H1 (cell line): ENCODE data around the gene TNRC6A. TPM values are rescaled to one million over a fixed set of nuclear protein-coding genes. Genes with fewer than 3 reads are reported as not detected.

Experiments
- EGR1 ChIP-seq: IDR thresholded peaks from 2 replicates; pipeline ENCODE4 v1.6.1; 2011; ENCODE audit warnings: low read depth, low read length, borderline replicate concordance
- KDM5A ChIP-seq: fragments of 200-600 bp; IDR thresholded peaks from 2 replicates; pipeline ENCODE4 v1.7.1; 2012; ENCODE audit warnings: mild to moderate bottlenecking, low read length, inconsistent platforms, mixed read lengths
- POLR2AphosphoS5 ChIP-seq: IDR thresholded peaks from 2 replicates; pipeline ENCODE4 v1.6.1; 2011; ENCODE audit warnings: low read depth, low read length
- POU5F1 ChIP-seq: IDR thresholded peaks from 2 replicates; pipeline ENCODE4 v1.6.1; 2011; ENCODE audit warnings: low read depth, mild to moderate bottlenecking, low read length, moderate library complexity
- RBBP5 ChIP-seq: IDR thresholded peaks from 2 replicates; pipeline ENCODE4 v1.7.1; 2012; ENCODE audit warnings: low read depth, mild to moderate bottlenecking, inconsistent platforms, low read length, moderate library complexity, borderline replicate concordance
- SIX5 ChIP-seq: IDR thresholded peaks from 2 replicates; pipeline ENCODE4 v1.6.1; 2011; ENCODE audit warnings: mild to moderate bottlenecking, low read depth, low read length
- SP1 ChIP-seq: IDR thresholded peaks from 2 replicates; pipeline ENCODE4 v1.6.1; 2011; ENCODE audit warnings: low read depth, low read length
- TAF1 ChIP-seq: IDR thresholded peaks from 2 replicates; pipeline ENCODE4 v1.6.1; 2011; ENCODE audit warnings: mild to moderate bottlenecking, low read depth, low read length
- TAF7 ChIP-seq: optimal IDR thresholded peaks from 2 replicates; pipeline ENCODE3; 2011; ENCODE audit warnings: low read depth, mild to moderate bottlenecking, inconsistent platforms, low read length, moderate library complexity, borderline replicate concordance
- TBP ChIP-seq: IDR thresholded peaks from 2 replicates; pipeline ENCODE4 v1.6.1; 2011; ENCODE audit warnings: low read depth, low read length, improper control_type of control experiment
- polyA plus RNA-seq, 7 experiments: library from polyadenylated mRNA; depleted of rRNA in 3 of 7; stranded (reverse) in 5 of 7; unstranded in 2 of 7; fragments of >200 nt in 5 of 7; fragments of 200-250 nt in 2 of 7; gene quantifications; 1 replicate in 5 of 7; 2 replicates in 1 of 7; 4 replicates in 1 of 7; pipeline versions ENCODE4 v1.2.1 to v1.2.3, GENCODE V29; 2011 to 2013; ENCODE audit warnings: missing spikeins in 2 of 7, mixed read lengths in 2 of 7
- total RNA-seq: library from RNA; stranded (reverse); fragmentation: NEBNext Ultra II Directional; extraction: Animal tissue kit (Norgen Biotek cat#: 25700); gene quantifications from 2 replicates; pipeline ENCODE4 v1.2.1, GENCODE V29; 2021
- TF ChIP-seq, protein P1 (sequence below): fragments of 300-600 bp; sonication (generic); IDR thresholded peaks from 2 replicates; pipeline ENCODE4 v1.7.1; 2012; ENCODE audit warnings: low read length, moderate library complexity, mild to moderate bottlenecking, inconsistent platforms; ENCODE audit not compliant: insufficient replicate concordance

Gene TNRC6A
- total and polyA plus RNA-seq, 2 of the 8 experiments (the other 6 are each of a cell fraction or from before 2014, with no cell fraction given): 67.6 to 103 TPM

DNA sequence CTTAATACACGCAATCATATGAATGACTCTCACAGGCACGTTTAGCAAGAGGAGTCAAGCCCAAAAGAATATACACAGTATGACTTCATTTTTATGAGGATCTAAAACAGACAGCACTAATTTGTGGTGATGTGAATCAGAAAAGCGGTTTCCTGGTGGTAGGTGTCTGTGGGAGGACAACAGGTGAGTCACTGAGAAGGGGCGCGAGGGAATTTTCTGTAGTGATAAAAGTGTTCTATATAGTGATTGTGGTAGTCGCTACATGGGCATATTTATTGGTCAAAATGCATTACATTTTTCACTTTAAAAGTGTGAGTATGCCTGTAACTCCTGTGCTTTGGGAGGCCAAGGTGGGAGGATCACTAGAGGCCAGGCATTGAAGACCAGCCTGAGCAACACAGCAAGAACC is 7.6 kb upstream of the TNRC6A start (continued):
- TF ChIP-seq, protein P1, sequence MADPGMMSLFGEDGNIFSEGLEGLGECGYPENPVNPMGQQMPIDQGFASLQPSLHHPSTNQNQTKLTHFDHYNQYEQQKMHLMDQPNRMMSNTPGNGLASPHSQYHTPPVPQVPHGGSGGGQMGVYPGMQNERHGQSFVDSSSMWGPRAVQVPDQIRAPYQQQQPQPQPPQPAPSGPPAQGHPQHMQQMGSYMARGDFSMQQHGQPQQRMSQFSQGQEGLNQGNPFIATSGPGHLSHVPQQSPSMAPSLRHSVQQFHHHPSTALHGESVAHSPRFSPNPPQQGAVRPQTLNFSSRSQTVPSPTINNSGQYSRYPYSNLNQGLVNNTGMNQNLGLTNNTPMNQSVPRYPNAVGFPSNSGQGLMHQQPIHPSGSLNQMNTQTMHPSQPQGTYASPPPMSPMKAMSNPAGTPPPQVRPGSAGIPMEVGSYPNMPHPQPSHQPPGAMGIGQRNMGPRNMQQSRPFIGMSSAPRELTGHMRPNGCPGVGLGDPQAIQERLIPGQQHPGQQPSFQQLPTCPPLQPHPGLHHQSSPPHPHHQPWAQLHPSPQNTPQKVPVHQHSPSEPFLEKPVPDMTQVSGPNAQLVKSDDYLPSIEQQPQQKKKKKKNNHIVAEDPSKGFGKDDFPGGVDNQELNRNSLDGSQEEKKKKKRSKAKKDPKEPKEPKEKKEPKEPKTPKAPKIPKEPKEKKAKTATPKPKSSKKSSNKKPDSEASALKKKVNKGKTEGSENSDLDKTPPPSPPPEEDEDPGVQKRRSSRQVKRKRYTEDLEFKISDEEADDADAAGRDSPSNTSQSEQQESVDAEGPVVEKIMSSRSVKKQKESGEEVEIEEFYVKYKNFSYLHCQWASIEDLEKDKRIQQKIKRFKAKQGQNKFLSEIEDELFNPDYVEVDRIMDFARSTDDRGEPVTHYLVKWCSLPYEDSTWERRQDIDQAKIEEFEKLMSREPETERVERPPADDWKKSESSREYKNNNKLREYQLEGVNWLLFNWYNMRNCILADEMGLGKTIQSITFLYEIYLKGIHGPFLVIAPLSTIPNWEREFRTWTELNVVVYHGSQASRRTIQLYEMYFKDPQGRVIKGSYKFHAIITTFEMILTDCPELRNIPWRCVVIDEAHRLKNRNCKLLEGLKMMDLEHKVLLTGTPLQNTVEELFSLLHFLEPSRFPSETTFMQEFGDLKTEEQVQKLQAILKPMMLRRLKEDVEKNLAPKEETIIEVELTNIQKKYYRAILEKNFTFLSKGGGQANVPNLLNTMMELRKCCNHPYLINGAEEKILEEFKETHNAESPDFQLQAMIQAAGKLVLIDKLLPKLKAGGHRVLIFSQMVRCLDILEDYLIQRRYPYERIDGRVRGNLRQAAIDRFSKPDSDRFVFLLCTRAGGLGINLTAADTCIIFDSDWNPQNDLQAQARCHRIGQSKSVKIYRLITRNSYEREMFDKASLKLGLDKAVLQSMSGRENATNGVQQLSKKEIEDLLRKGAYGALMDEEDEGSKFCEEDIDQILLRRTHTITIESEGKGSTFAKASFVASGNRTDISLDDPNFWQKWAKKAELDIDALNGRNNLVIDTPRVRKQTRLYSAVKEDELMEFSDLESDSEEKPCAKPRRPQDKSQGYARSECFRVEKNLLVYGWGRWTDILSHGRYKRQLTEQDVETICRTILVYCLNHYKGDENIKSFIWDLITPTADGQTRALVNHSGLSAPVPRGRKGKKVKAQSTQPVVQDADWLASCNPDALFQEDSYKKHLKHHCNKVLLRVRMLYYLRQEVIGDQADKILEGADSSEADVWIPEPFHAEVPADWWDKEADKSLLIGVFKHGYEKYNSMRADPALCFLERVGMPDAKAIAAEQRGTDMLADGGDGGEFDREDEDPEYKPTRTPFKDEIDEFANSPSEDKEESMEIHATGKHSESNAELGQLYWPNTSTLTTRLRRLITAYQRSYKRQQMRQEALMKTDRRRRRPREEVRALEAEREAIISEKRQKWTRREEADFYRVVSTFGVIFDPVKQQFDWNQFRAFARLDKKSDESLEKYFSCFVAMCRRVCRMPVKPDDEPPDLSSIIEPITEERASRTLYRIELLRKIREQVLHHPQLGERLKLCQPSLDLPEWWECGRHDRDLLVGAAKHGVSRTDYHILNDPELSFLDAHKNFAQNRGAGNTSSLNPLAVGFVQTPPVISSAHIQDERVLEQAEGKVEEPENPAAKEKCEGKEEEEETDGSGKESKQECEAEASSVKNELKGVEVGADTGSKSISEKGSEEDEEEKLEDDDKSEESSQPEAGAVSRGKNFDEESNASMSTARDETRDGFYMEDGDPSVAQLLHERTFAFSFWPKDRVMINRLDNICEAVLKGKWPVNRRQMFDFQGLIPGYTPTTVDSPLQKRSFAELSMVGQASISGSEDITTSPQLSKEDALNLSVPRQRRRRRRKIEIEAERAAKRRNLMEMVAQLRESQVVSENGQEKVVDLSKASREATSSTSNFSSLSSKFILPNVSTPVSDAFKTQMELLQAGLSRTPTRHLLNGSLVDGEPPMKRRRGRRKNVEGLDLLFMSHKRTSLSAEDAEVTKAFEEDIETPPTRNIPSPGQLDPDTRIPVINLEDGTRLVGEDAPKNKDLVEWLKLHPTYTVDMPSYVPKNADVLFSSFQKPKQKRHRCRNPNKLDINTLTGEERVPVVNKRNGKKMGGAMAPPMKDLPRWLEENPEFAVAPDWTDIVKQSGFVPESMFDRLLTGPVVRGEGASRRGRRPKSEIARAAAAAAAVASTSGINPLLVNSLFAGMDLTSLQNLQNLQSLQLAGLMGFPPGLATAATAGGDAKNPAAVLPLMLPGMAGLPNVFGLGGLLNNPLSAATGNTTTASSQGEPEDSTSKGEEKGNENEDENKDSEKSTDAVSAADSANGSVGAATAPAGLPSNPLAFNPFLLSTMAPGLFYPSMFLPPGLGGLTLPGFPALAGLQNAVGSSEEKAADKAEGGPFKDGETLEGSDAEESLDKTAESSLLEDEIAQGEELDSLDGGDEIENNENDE: no peak
- TF ChIP-seq POU5F1 (no peak), TBP (no peak), POLR2AphosphoS5 (no peak), KDM5A (no peak), SP1 (no peak), TAF1 (no peak), TAF7 (no peak), EGR1 (no peak), SIX5 (no peak), RBBP5 (no peak)
- TF ChIP-seq, all 59 proteins: peak for 0
